Testis (tissue), 3 donors: ENCODE data around the gene RARA. TPM values are rescaled to one million over a fixed set of nuclear protein-coding genes. Genes with fewer than 3 reads are reported as not detected.
A peak's percentile ranks its signal among the peaks of the same experiment; 100 is the strongest.

Source experiments
- DNase-seq: peaks from one replicate; pipeline ENCODE4 v3.0.0-alpha.2; 2019
- H3K27ac ChIP-seq, 2 donors: fragments of 200-600 bp; sonication (generic); one replicate each; pipeline ENCODE4 v1.5.1; 2019
- H3K27me3 ChIP-seq: fragments of 200-600 bp; sonication (generic); one replicate; pipeline ENCODE4 v1.5.1; 2019
- H3K36me3 ChIP-seq: fragments of 200-600 bp; sonication (generic); one replicate; pipeline ENCODE4 v1.5.1; 2017; ENCODE audit warnings: low read depth; ENCODE audit errors: missing control alignments
- H3K4me1 ChIP-seq: fragments of 200-600 bp; sonication (generic); one replicate; pipeline ENCODE4 v1.5.1; 2019
- H3K4me3 ChIP-seq, 2 donors: fragments of 200-600 bp; sonication (generic); one replicate each; pipeline ENCODE4 v1.5.1; 2017 to 2019
- H3K9me3 ChIP-seq: fragments of 200-600 bp; sonication (generic); one replicate; pipeline ENCODE4 v1.5.1; 2017
- CTCF ChIP-seq, 3 experiments: fragments of 450-650 bp in 2 of 3; fragments of 200-600 bp in 1 of 3; sonication (generic) in 1 of 3; IDR thresholded peaks; one replicate each; pipeline ENCODE4 v1.5.1; 2016 to 2019; ENCODE audit warnings: antibody characterized with exemption in 3 of 3, mild to moderate bottlenecking in 2 of 3, moderate library complexity in 1 of 3
- POLR2A ChIP-seq: fragments of 450-650 bp; IDR thresholded peaks from one replicate; pipeline ENCODE4 v1.6.1; 2017; ENCODE audit warnings: antibody characterized with exemption, mild to moderate bottlenecking, moderate library complexity
- WGBS, 2 donors: methylation state at CpG; one replicate each; pipeline ENCODE4 v1.1.5; 2018; 5-methylcytosine and 5-hydroxymethylcytosine counted together
- intact Hi-C: fragments of 100-400 bp; cut with DNase I; formaldehyde crosslinking; loops from one replicate; pipeline ENCODE4 v1.15.1; 2023; ENCODE audit warnings: low total_unique reads
- polyA plus RNA-seq: library from polyadenylated mRNA; stranded (reverse); fragments of 350-450 nt; fragmentation: Illumina TruSeq; extraction: RNeasy Lipid Tissue Mini Kit (QIAGEN cat#74804); gene quantifications from one replicate; pipeline ENCODE4 v1.2.3, GENCODE V29; 2014; ENCODE audit warnings: low read depth, low replicate concordance; ENCODE audit not compliant: insufficient read depth
- total RNA-seq, 2 donors: library from RNA; depleted of rRNA; stranded (reverse); fragments of >200 nt; gene quantifications; one replicate each; pipeline ENCODE4 v1.2.3, GENCODE V29; 2016

The RARA gene
- total and polyA plus RNA-seq, 3 donors from 2014 or later, result 49.8 to 66.0 (median 65.5) TPM

DNA sequence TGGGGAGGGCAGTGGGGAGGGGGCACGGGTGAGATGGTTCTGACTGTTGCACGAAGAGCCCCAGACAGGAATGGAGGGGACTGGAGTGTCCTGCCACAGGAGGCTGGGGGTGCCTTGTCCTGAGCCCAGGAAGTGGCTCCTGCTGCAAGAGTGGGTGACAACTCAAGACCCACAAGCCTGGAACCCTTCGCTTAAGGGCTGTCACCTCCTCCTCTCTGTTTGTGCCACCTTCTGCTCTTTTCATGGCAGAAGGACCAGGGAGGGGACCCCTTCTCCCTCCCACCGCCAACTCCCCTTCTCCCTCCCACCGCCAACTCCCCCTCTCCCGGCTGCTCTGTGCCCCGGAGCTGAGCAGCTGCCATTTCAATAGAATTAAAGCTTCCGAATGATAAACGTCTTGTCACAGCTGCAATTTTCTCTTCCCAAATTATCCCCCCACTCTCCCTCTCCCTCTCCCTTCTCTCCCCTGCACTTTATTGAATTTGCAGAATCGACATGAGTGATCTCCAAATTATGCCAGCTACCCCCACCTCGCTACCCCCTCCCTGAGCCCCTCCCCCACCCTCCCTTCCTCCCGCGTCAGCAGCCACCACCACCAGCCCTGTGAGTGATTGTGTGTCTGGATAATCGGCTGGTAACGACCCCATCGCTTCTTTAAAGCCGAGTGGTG lies 41.8 kb downstream of the RARA start:
- intact Hi-C loops, result loop anchor here (5.0 kb wide), 1 partner anchor 49 kb away; no protein-coding TSS in a partner anchor
- no peaks in the 10 kb centered on the region for H3K36me3 ChIP-seq
- H3K27me3 ChIP-seq, result no peaks in the 10 kb centered on the region
- TF ChIP-seq POLR2A (no peak), CTCF (IDR thresholded peaks at IDR 0.05) (no peak)
- H3K9me3 ChIP-seq, result no peaks in the 10 kb centered on the region
- H3K27ac ChIP-seq, result peak overlapping the region in 1 of 2 donors; percentile 97
- H3K4me3 ChIP-seq, result no peak overlapping the region
- WGBS, 2 donors, result 63 to 65% methylated on average over 17 of the region's 17 CpGs
- DNase-seq, result no peak
- peaks cover 72% of the 10 kb centered on the region for H3K4me1 ChIP-seq

DNA sequence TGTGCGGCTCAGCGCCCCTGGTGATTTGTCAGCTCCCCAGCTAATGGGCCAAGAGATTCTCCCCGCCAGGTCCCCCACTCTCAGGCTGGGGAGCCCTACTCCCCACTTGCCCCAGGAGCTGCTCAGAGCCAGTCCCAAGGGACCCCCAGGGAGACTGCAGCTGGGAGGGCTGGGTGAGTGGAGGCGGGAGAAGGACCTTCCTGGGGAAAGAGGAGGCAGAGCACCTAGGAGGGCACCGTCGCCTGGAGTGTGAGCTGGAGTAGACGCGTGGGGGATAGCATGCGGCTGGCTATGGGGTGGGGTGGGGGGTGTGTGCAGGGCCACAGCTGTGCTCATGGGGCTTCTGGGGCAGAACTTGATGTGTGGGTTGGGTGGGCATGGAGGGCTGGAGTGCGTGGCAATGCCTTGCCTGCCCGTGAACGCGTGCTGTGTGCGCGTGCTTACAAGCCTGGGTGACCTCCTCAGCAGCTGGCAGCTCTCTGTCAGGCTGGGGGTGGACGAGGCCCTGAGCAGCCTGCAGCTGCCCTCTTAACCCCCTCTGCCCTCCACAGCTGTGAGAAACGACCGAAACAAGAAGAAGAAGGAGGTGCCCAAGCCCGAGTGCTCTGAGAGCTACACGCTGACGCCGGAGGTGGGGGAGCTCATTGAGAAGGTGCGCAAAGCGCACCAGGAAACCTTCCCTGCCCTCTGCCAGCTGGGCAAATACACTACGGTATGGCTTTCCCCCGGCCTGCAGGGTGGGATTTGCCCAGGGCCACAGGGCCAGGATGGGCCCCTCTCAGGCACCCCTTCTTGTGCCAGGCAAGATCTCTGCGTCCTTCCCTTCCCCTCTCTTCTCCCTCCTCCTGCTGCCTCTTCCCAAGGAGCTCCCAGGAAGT lies 42.6 kb downstream of the RARA start:
- 64 to 68% methylated on average over 12 to 27 of the region's 27 CpGs for WGBS, 2 donors
- no peak overlapping the region for H3K4me3 ChIP-seq
- peak overlapping the region in 1 of 2 donors; percentile 97 for H3K27ac ChIP-seq
- no peaks in the 10 kb centered on the region for H3K27me3 ChIP-seq
- peaks cover 72% of the 10 kb centered on the region for H3K4me1 ChIP-seq
- intact Hi-C loops, result loop anchor here (5.0 kb wide), 1 partner anchor 49 kb away; no protein-coding TSS in a partner anchor
- H3K36me3 ChIP-seq, result no peaks in the 10 kb centered on the region
- no peaks in the 10 kb centered on the region for H3K9me3 ChIP-seq
- TF ChIP-seq POLR2A, result no peak
- no peak for TF ChIP-seq CTCF (IDR thresholded peaks at IDR 0.05)
- DNase-seq, result no peak

GRCh38 chr17:40352237-40352778 lies 43.3 kb downstream of the RARA start:
- TF ChIP-seq CTCF (IDR thresholded peaks at IDR 0.05) (no peak), POLR2A (no peak)
- peak overlapping the region in 1 of 2 donors; percentile 97 for H3K27ac ChIP-seq
- no peak overlapping the region for H3K4me3 ChIP-seq
- WGBS, 2 donors, result 53 to 65% methylated on average over 7 of the region's 7 CpGs
- H3K4me1 ChIP-seq, result peaks cover 66% of the 10 kb centered on the region
- no peaks in the 10 kb centered on the region for H3K9me3 ChIP-seq
- H3K36me3 ChIP-seq, result no peaks in the 10 kb centered on the region
- no peak for DNase-seq
- intact Hi-C loops, result loop anchor here (5.0 kb wide), 1 partner anchor 50 kb away; no protein-coding TSS in a partner anchor
- no peaks in the 10 kb centered on the region for H3K27me3 ChIP-seq

DNA sequence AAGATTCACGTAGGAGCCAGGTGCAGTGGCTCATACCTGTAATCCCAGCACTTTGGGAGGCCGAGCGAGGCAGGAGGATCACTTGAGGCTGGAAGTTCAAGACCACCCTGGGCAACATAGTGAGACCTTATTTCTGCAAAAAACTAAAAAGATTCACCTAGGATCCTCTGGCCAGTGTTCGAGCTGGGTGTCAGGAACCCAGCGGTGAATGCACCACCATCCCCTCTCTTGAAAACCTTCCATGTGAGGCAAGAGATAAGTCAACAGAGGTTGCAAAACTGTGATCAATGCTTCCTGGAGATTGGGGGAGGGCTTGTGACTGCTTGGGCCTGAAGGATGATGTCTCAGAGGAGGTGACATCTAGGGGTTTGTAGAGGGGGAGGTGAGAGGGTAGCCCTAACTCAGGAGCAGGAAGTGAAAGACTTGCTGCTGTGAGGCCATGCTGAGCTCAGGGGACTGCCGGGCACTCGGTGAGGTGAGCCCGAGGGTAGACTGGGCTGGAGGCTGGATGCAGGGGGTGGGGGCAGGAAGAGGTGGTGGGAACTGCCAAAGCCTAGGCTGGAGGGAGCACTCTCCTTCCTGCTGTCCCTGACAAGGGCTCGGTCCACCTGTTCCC lies 43.9 kb downstream of the RARA start:
- no peak for TF ChIP-seq POLR2A
- TF ChIP-seq CTCF (IDR thresholded peaks at IDR 0.05), result no peak
- DNase-seq, result no peak
- Histone ChIP-seq H3K4me1 (peaks cover 66% of the 10 kb centered on the region), H3K4me3 (no peak overlapping the region), H3K27ac (no peak overlapping the region), H3K9me3 (no peaks in the 10 kb centered on the region), H3K36me3 (no peaks in the 10 kb centered on the region), H3K27me3 (no peaks in the 10 kb centered on the region)
- intact Hi-C loops, result loop anchor here (5.0 kb wide), 1 partner anchor 51 kb away; no protein-coding TSS in a partner anchor
- 85 to 92% methylated on average over 9 of the region's 9 CpGs for WGBS, 2 donors
